GM18508 (cell line): ENCODE data around the gene TTC9.
A peak's percentile ranks its signal among the peaks of the same experiment; 100 is the strongest.

Experiments used
- ATAC-seq: cut with Tn5 transposase; IDR thresholded peaks from one replicate; pipeline ENCODE4 v1.9.1; 2021; ENCODE audit warnings: moderate number of reproducible peaks; ENCODE audit not compliant: insufficient read depth, unreplicated experiment

TTC9 gene

GRCh38 chr14:70641548-70642302 is at the start of gene TTC9:
Gene TTC9, plus strand, starts transcription at chr14:70641916. Its CDS starts 214 bp downstream, at chr14:70642130.
- ATAC-seq, result no peak

GRCh38 chr14:70594461-70594860 is 47.3 kb upstream of the TTC9 start:
- ATAC-seq, result no peak

GRCh38 chr14:70595443-70596185 is 46.1 kb upstream of the TTC9 start:
- ATAC-seq, result no peak

- ATAC-seq, result no peak
These were observed 44.0 kb upstream of the TTC9 start for GRCh38 chr14:70597731-70598130.

GRCh38 chr14:70599345-70599744 is 42.4 kb upstream of the TTC9 start:
- ATAC-seq, result no peak

GRCh38 chr14:70600382-70601157 is 41.1 kb upstream of the TTC9 start, which contains the start of gene MED6:
Gene MED6, minus strand, starts transcription at chr14:70600655. Its CDS starts 18 bp downstream, at chr14:70600637.
- ATAC-seq, result peak; percentile 54

GRCh38 chr14:70601162-70601561 is 40.6 kb upstream of the TTC9 start:
- no peak for ATAC-seq

GRCh38 chr14:70602254-70602653 is 39.5 kb upstream of the TTC9 start:
- ATAC-seq, result peak; percentile 41

- ATAC-seq, result no peak
These were observed 30.5 kb upstream of the TTC9 start for GRCh38 chr14:70611216-70611615.

GRCh38 chr14:70616646-70617045 is 25.1 kb upstream of the TTC9 start:
- ATAC-seq, result no peak

- no peak for ATAC-seq
These were observed 23.4 kb upstream of the TTC9 start for GRCh38 chr14:70618314-70618713.

GRCh38 chr14:70619708-70620107 is 22.0 kb upstream of the TTC9 start:
- no peak for ATAC-seq

GRCh38 chr14:70622111-70622712 is 19.5 kb upstream of the TTC9 start:
- ATAC-seq, result no peak

GRCh38 chr14:70624972-70625371 is 16.7 kb upstream of the TTC9 start:
- ATAC-seq, result no peak

GRCh38 chr14:70631948-70632347 is 9.8 kb upstream of the TTC9 start:
- ATAC-seq, result no peak

- ATAC-seq, result no peak
These were observed 5.6 kb upstream of the TTC9 start for GRCh38 chr14:70635971-70636595.

GRCh38 chr14:70638416-70638815 is 3.3 kb upstream of the TTC9 start:
- no peak for ATAC-seq

- ATAC-seq, result peak; percentile 60
These were observed 673 bp upstream of the TTC9 start for GRCh38 chr14:70640938-70641547.
